ENCODE data around the gene LDHD. TPM values are rescaled to one million over a fixed set of nuclear protein-coding genes. Genes with fewer than 3 reads are reported as not detected.

LDHD gene
- total and polyA plus RNA-seq, 2 of the 8 experiments (the other 6 are each of a cell fraction or from before 2014, with no cell fraction given): 14.9 to 18.2 TPM

DNA sequence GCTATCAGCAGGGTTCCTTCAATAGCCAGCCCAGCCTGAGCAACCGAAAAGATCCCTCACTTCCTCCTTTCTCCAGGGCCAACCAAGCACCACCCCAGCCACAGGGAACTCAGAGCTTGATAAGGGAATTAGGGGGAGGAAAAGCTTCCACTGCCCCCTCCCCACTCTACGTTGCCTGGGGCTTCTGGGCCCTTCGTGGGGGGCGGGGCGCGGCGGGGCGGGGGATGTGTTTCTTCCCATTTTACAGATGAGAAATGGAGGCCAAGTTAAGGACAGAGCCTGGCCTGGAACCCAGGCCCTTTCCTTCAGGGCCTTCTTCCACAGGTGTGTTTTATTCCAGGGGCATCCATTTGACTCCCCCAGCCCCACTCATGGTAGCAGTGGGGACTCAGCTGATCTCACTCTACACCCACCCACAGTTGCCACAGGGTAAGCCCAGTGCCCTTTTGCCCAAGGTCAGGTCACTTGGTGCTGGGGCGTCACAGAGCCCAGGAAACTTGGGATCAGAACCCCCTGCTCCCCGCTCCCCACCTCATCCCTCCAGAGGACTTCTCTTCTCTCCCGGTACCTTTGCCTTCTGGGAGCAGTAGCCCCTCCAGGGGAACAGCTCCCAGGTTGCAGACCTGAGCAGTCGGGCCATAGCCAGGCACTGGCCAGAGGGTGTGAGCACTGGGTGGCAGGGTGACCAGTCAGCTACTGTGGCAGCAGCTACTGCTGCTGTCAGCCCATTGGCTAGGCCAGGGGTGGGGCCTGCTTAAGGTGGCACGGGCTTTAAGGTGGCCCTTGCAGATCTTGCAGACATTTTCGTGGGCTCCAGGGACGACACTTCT, at the start of gene LDHD (continued):
- TF ChIP-seq SIRT6 (IDR thresholded peaks at IDR 0.05; ENCODE audit: low read length) (no peak), EP300 (IDR thresholded peaks at IDR 0.05; ENCODE audit: borderline replicate concordance in 1 of 2, low read depth in 2 of 2, low read length in 2 of 2) (no peak)
- TF ChIP-seq, protein P1, sequence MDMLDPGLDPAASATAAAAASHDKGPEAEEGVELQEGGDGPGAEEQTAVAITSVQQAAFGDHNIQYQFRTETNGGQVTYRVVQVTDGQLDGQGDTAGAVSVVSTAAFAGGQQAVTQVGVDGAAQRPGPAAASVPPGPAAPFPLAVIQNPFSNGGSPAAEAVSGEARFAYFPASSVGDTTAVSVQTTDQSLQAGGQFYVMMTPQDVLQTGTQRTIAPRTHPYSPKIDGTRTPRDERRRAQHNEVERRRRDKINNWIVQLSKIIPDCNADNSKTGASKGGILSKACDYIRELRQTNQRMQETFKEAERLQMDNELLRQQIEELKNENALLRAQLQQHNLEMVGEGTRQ (IDR thresholded peaks at IDR 0.05; ENCODE audit: low read length): no peak

Data from H1 (cell line).